ENCODE results near the gene NTSR1.

- TF ChIP-seq, protein P1, sequence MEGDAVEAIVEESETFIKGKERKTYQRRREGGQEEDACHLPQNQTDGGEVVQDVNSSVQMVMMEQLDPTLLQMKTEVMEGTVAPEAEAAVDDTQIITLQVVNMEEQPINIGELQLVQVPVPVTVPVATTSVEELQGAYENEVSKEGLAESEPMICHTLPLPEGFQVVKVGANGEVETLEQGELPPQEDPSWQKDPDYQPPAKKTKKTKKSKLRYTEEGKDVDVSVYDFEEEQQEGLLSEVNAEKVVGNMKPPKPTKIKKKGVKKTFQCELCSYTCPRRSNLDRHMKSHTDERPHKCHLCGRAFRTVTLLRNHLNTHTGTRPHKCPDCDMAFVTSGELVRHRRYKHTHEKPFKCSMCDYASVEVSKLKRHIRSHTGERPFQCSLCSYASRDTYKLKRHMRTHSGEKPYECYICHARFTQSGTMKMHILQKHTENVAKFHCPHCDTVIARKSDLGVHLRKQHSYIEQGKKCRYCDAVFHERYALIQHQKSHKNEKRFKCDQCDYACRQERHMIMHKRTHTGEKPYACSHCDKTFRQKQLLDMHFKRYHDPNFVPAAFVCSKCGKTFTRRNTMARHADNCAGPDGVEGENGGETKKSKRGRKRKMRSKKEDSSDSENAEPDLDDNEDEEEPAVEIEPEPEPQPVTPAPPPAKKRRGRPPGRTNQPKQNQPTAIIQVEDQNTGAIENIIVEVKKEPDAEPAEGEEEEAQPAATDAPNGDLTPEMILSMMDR (IDR thresholded peaks at IDR 0.05) = no peak
- TF ChIP-seq POLR2A (IDR thresholded peaks at IDR 0.05) = no peak
Observed at GRCh38 chr20:62751551-62752150, 43.0 kb downstream of the NTSR1 start.
